IPS-11a (cell line): ENCODE data around the gene F8.
"Not testable (repeated sequence)": the region's sequence is repeated elsewhere in the genome, so short reads cannot be mapped to it uniquely, and the experiment has no call there.

Source experiments
- H3K4me3 ChIP-seq: one replicate; pipeline ENCODE4 v1.5.1; 2013; ENCODE audit warnings: low read depth, low read length, control low read depth

F8 gene

GRCh38 chrX:154987940-154988339 lies 34.6 kb downstream of the F8 start:
- H3K4me3 ChIP-seq, result no peak overlapping the region

GRCh38 chrX:154986826-154987575 lies 35.5 kb downstream of the F8 start:
- no peak overlapping the region for H3K4me3 ChIP-seq

- H3K4me3 ChIP-seq, result no peak overlapping the region
Measured at GRCh38 chrX:154981116-154981411, 41.5 kb downstream of the F8 start.

- H3K4me3 ChIP-seq, result no peak overlapping the region
Measured at GRCh38 chrX:154980330-154981115, 42.0 kb downstream of the F8 start.

GRCh38 chrX:154979629-154980028 lies 42.9 kb downstream of the F8 start:
- H3K4me3 ChIP-seq, result no peak overlapping the region

GRCh38 chrX:154968353-154968752 lies 54.2 kb downstream of the F8 start:
- no peak overlapping the region for H3K4me3 ChIP-seq

- H3K4me3 ChIP-seq, result no peak overlapping the region
Measured at GRCh38 chrX:154967603-154968002, 54.9 kb downstream of the F8 start.

- no peak overlapping the region for H3K4me3 ChIP-seq
Measured at GRCh38 chrX:154961947-154962346, 60.6 kb downstream of the F8 start.

- not testable (repeated sequence) for H3K4me3 ChIP-seq
Measured at GRCh38 chrX:154955799-154956198, 66.7 kb downstream of the F8 start.

GRCh38 chrX:154939265-154939664 lies 83.3 kb downstream of the F8 start:
- H3K4me3 ChIP-seq, result not testable (repeated sequence)

GRCh38 chrX:154924771-154925170 lies 97.8 kb downstream of the F8 start:
- not testable (repeated sequence) for H3K4me3 ChIP-seq

GRCh38 chrX:154918060-154918483 lies 104.5 kb downstream of the F8 start:
- H3K4me3 ChIP-seq, result no peak overlapping the region

GRCh38 chrX:154914052-154914451 lies 108.5 kb downstream of the F8 start:
- no peak overlapping the region for H3K4me3 ChIP-seq

GRCh38 chrX:154910528-154910927 lies 112.0 kb downstream of the F8 start:
- H3K4me3 ChIP-seq, result not testable (repeated sequence)

- H3K4me3 ChIP-seq, result not testable (repeated sequence)
Measured at GRCh38 chrX:154910048-154910447, 112.5 kb downstream of the F8 start.

GRCh38 chrX:154908821-154909220 lies 113.7 kb downstream of the F8 start:
- no peak overlapping the region for H3K4me3 ChIP-seq

GRCh38 chrX:154902408-154902807 lies 120.1 kb downstream of the F8 start:
- H3K4me3 ChIP-seq, result no peak overlapping the region

GRCh38 chrX:154900323-154900722 lies 122.2 kb downstream of the F8 start:
- no peak overlapping the region for H3K4me3 ChIP-seq

GRCh38 chrX:154892296-154892695 lies 130.2 kb downstream of the F8 start:
- H3K4me3 ChIP-seq, result no peak overlapping the region

GRCh38 chrX:154890990-154891639 lies 131.4 kb downstream of the F8 start:
- no peak overlapping the region for H3K4me3 ChIP-seq

GRCh38 chrX:154886789-154887221 lies 135.7 kb downstream of the F8 start:
- H3K4me3 ChIP-seq, result not testable (repeated sequence)
